Panc1 (cell line): ENCODE data around the gene PRPF19.

Experiments
- CTCF ChIP-seq: fragments of 450-650 bp; IDR thresholded peaks from 2 replicates; pipeline ENCODE4 v1.5.1; 2017; ENCODE audit warnings: mild to moderate bottlenecking
- SIN3A ChIP-seq: IDR thresholded peaks from 2 replicates; pipeline ENCODE4 v1.6.1; 2012; ENCODE audit warnings: low read depth, mild to moderate bottlenecking, low read length, moderate library complexity, borderline replicate concordance; ENCODE audit not compliant: insufficient read depth

- no peak for TF ChIP-seq CTCF
- no peak for TF ChIP-seq SIN3A
Measured at GRCh38 chr11:60931917-60932316, 25.5 kb upstream of the PRPF19 start.
